IPS DF 19.7 (cell line): ENCODE data around the gene GFER.
"Not testable (repeated sequence)": the region's sequence is repeated elsewhere in the genome, so short reads cannot be mapped to it uniquely, and the experiment has no call there.

Experiments used
- DNase-seq: peaks from one replicate; pipeline ENCODE4 v3.0.0-alpha.2; 2013; ENCODE audit warnings: low read depth, low spot score

The GFER gene

DNA sequence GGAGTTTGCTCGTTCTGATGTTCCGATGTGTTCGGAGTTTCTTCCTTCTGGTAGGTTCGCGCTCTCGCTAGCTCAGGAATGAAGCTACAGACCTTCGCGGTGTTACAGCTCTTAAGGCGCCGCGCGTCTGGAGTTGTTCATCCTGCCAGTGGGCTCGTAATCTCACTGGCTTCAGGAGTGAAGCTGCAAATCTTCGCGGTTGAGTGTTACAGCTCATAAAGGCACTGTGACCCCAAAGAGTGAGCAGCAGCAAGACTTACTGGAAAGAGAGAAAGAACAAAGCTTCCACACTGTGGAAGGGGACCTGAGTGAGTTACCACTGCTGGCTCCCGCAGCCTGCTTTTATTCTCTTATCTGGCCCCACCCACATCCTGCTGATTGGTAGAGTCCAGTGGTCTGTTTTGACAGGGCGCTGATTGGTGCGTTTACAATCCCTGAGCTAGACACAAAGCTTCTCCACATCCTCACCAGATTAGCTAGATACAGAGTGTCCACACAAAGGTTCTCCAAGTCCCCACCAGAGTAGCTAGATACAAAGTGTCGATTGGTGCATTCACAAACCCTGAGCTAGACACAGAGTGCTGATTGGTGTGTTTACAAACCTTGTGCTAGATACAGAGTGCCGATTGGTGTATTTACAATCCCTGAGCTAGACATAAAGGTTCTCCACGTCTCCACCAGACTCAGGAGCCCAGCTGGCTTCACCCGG is 26.4 kb upstream of the GFER start:
- DNase-seq: not testable (repeated sequence)

DNA sequence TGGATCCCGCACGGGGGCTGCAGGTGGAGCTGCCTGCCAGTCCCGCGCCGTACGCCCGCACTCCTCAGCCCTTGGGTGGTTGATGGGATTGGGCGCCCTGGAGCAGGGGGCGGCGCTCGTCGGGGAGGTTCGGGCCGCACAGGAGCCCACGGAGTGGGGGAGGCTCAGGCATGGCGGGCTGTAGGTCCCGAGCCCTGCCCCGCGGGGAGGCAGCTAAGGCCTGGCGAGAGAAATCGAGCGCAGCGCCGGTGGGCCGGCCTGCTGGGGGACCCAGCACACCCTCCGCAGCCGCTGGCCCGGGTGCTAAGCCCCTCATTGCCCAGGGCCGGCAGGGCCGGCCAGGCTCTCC is 25.9 kb upstream of the GFER start:
- DNase-seq: not testable (repeated sequence)

DNA sequence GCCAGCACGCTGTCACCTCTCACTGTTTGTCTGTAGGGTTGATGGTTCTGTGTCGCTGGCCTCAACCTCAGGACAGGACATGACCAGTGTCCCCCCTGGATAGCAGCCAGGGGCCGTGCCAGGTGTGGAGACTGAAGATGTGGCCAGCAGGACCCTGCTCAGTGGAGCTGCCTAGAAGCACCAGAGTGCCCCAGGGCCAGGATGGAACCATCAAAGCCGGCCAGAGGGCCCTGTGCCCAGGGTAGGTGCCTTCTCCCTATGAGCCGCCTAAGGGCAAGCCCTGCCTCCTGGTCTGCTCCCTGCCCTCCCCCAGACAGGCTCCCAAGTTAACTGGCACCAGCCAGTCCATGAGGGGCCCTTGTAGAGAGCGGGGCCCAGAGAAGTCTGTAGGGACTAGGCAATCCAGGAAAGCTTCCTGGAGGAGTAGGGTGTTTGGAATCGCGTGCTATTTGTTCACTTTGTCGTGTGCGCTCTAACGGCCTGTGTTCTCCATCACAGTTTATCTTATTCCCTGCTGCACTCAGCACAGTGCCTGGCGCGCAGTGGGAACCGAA is 25.2 kb upstream of the GFER start:
- no peak for DNase-seq

DNA sequence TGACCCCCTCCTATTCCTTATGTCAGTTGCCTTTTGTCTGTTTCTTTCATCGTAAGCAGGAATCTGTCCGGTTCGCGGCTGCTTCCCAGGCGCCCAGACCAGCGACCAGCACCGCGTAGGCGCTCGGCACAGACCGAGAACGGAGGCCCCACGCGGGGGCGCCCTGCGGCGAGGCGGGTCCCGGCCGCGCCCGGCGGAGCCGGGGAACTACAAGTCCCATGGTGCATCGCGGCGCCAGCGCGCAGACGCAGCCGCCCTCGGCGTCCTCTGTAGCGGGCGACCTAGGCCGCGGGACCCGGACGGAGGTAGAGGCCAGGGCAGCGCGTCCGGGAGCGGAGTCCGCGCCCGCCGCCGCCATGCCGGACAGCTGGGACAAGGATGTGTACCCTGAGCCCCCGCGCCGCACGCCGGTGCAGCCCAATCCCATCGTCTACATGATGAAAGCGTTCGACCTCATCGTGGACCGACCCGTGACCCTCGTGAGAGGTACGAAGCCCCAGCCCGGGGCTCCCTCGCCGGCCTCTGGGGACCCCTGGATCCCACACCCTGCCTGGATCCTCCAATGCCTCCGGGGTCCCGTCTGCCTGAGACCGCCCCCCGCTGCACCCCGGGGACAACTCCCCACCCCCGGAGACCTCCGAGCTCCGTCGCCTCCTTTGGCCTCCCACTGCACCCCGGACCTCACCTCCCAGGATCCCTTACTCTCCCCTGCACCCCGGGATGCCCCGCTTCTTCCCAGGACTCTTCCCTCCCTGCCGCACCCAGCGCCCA is 24.5 kb upstream of the GFER start, which contains the start of gene NDUFB10:
NDUFB10 (plus strand) TSS at position 270 of the 771 bp plus-strand sequence; CDS start at position 357, 87 bp downstream.
- DNase-seq: no peak

DNA sequence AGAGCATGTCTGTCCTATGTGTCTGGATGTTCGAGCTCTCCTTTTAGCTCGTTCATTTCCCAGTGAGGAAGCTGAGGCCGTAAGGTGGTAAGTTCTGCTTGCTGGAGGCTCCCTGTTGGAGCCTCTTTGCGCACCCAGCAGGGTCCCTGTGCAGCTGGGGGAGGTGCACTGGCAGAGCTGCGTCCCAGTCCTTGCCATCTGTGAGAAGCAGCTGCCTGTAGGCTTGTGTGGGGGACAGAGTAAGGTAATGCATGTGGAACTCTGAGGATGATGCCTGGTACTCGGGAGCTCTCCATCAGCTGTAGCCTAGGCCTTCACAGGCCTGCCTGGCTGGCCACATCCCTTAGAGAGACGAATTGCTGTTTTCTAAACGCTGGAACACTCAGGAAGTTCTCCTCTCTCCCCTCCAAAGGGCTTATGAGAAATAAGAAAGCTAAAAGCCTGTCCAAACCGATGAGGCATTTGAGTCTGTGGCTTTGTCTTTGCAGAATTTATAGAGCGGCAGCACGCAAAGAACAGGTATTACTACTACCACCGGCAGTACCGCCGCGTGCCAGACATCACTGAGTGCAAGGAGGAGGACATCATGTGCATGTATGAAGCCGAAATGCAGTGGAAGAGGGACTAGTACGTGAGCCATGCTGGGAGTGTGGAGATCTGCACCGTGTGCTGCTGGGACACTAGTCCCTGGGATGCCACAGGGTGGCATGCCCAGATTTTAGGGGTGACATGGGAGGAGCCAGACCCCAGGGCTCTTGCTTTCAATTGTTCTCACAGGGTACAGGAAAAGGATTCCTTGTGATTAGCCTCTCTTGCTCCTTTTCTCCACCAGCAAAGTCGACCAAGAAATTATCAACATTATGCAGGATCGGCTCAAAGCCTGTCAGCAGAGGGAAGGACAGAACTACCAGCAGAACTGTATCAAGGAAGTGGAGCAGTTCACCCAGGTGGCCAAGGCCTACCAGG is 23.0 kb upstream of the GFER start:
- DNase-seq: no peak

DNA sequence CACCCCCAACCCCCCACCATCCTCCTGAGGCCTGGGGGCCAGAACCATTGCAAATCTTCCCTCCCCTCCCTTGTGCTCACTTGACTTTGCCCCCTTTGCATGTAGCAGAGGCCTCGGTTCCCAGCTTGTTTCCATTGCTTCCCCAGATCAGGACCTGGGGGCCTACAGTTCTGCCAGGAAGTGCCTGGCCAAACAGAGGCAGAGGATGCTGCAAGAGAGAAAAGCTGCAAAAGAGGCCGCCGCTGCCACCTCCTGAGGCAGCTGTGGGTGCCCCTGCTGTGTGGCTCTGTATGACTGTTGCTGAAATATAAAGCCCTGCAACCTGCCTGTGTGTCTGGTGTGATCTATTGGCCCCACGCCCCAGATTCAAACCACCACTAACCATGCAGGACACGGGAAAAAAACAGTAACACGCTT is 22.3 kb upstream of the GFER start:
- DNase-seq: no peak

DNA sequence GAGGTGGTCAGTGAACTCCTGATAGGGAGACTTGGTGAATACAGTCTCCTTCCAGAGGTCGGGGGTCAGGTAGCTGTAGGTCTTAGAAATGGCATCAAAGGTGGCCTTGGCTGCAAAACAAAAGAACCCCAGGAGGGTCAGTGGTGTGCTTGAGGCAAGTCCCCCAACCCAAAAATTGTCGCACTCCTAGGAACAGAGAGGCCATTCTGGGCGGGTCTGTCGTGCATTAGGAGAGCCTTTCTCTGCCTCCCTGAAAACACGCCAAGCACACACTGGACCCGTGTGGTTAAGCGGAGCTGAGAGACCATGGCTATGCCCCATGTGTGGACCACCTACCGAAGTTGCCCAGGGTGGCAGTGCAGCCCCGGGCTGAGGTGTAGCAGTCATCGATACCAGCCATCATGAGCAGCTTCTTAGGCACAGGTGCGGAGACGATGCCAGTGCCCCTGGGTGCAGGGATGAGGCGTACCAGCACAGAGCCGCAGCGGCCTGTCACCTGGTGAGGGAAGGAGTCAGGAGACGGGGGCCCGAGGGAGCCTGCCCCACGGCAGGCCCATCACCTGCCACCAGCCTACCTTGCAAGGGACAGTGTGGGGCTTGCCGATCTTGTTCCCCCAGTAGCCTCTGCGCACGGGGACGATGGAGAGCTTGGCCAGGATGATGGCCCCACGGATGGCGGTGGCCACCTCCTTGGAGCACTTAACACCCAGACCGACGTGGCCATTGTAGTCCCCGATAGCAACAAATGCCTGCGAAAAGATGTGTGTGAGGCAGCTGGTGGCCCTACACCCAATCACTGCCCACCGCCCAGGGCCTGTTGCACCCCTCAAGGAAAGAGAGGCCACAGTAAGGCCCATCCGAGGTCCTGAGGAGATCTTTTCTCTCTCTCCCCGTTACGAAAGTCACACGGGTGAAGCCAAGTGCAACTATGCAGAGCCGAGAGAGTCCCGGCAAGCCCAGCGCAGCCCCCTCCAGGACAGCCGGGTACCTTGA is 21.5 kb upstream of the GFER start:
- DNase-seq: not testable (repeated sequence)

DNA sequence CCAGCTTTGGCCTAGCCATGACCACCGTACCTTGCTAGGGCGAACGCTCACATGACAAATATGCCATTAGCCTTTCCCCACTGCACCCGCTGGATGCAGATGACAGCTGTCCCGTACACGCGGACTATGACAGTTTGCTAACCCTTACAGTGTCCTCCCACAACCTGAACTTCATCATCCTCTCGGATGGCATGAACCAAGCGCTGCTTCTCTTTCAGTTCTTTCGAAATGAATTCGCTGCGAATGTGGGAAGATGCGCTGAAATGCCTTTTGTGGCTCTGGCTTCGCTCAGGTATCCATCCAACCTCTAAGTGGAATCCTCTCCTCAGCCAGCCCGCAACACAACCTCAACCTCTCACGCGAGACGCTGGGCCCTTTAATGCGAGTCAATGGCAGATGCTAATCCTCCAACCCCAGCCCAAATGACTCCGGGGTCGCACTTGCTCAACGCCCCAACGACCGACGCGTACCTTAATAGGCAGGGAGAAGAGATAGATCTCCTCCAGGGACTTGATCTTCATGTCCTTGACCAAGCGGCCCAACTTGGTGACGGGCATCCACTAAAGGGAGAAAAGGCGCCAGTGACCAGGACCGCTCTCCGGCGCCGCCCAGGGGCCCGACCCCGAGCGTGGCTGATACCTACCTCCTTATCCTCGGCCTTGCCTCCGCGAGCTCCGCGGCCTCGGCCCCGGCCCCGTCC is 20.0 kb upstream of the GFER start:
- DNase-seq: no peak

DNA sequence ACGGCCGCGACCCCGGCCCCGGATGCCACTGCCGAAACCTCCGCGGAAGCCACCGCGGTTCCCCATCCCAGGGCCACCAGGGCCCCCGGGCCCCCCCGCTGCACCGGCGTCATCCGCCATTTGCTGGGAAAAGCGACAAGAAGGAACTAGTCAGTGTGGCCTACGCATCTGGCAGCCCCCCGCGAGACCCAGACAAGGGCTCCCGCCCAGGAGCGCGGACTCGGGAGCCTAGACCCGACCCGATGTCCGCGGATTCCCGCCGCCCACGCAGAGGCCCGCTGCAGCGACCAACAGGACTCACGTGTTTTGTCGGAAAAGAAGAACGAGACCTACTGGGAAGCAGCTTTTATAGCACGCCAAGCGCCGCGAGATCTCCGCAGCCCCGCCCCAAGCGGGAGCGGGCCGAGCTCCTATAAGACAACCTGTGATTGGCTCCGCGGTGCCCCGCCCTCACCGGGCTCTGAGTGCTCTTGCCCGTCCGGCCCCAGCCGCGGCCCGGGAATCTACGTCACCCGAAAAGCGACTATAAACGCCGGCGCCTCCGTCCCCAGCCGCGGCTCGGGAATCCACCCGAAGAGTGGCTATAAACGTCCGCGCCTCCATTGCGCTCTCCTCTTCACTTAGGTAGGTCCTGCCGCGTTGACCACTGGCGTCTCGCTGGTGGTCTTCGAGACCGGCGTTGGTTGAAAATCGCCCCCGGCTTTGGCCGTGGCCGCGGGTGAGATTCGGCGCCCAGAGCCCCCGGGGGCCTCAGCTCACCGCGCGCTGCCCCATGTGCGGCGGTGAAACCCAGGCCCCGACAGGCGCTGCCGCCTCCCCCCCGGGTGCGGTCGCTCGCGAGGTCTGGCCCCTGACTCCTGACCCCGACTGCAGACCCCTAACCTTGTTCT is 19.2 kb upstream of the GFER start, which contains the start of gene RPS2:
RPS2 (minus strand) TSS at position 321 of the 890 bp plus-strand sequence; CDS start at position 120, 201 bp downstream.
- peak; percentile 92 for DNase-seq

DNA sequence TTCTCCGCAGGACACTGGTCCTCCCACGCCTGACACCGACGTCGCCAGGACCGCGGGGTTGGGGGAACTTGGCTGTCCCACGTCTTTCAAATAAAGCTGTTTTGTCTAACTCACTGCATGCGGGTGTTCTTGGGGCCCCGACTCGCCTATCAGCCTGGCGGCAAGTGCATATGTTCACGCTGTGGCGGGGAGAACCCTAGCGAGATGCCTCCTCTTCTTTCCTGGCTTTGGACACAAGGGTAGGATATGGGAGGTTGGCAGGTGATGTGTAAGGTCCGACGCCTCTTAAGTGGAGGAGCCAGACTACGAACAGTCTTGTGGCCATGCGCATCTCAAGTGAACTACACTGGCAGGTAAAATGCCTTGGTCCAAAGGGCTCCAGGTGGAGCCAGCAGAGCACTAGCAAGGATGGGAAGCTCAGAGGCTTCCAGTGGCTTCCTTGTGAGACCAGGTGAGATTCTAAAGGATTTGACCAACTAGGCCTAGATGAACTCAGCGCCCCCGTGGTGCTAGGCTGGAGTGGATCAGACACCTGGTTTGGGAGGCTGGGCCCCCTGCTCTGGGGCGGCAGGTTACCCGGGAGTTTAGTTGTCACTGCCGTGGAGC is 18.5 kb upstream of the GFER start:
- no peak for DNase-seq

DNA sequence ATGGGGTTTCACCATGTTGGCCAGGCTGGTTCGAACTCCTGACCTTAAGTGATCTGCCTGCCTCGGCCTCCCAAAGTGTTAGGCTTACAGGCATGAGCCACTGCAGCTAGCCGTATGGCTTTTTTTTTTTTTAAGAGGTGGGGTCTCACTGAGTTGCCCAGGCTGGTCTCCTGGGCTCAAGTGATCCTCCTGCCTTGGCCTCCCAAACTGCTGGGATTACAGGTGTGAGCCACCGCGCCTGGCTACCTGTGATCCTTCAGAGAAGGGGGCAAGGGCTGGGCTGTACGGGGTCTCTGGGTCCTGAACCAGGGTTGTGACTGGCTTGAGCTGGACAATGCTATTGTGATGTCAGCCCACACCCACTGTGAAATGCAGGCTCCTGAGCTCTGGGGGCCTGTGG is 17.5 kb upstream of the GFER start, which contains the start of gene RNF151:
RNF151 (plus strand) TSS at position 397 of the 400 bp plus-strand sequence. CDS start 26 bp downstream, outside the sequence.
- DNase-seq: no peak

DNA sequence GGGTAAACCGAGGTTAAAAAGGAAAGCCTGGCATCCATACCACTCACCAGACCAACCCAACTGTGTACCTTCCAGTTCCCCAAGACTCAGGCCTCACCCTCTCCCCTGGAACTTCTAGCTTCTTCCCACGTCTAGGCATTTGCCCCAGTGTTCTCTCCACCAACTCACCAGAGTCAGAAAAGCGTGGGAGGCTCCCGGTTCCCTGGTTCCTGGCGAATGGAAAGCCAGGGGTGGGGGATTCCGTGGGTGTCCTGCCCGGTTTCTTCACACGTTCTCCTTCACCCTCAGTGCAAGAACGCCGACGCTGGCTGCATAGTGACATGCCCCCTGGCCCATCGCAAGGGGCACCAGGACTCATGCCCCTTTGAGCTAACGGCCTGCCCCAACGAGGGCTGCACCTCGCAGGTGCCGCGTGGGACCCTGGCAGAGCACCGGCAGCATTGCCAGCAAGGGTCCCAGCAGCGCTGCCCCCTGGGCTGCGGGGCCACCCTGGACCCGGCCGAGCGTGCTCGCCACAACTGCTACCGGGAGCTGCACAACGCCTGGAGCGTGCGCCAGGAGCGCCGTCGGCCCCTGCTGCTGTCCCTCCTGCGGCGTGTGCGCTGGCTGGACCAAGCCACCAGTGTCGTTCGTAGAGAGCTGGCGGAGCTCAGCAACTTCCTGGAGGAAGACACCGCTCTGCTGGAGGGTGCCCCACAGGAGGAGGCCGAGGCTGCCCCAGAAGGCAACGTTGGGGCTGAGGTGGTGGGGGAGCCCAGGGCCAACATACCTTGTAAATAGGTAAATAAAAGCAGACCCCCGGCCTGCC is 15.6 kb upstream of the GFER start:
- no peak for DNase-seq

DNA sequence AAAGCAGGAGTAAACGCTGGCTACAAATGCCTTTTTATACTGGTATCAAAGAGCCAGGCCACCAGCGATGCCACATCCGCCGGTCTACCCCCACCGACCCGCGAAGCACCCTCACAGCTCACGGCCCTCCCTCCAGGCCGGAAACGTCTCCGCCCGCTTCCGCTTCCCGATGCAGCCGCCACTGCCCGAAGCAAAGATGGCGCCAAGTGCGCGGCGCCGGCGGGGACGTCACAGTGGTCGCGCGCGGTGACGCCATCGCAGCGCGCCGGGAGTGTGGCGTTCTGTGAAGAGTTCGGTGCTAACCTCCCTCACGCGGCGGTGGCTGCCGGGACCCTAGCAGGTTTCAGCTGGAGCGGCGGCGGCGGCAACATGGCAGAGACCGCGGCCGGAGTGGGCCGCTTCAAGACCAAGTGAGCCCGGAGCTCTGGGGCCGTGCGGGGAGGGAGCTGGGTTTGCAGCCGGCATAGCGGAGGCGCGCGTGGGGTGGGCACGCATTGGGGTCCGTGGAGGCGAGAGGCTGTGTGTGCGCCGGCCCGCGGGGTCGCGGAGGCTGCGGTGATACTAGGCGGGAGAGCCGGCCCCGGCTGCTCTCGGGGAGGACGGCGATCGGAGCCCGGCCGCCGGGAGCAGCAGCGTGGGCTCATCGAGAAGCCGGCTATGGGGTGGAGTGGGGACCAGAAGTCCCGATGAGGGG is 12.1 kb upstream of the GFER start, which contains the start of gene TBL3:
TBL3 (plus strand) TSS at position 258 of the 694 bp plus-strand sequence; CDS start at position 370, 112 bp downstream.
- DNase-seq: no peak

DNA sequence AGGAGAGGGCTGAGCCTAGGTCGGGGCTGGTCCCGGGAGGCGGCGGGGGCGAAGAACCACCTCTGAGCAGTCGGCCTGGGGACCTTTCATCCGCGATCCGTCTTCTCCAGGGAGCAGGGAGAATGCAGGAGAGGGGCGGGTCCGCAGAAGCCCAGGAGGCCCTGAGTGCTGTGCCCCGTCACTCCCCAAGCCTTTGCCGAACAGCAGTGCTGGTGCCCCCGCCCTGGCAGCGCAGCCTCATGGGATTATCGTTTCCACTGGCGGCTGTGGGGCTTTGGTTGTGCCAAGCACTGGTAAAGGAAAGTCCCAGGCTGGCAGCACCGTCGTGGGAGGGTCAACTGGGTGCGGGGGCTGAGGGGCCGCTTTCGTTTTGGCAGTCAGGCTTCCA is 11.5 kb upstream of the GFER start:
- no peak for DNase-seq

DNA sequence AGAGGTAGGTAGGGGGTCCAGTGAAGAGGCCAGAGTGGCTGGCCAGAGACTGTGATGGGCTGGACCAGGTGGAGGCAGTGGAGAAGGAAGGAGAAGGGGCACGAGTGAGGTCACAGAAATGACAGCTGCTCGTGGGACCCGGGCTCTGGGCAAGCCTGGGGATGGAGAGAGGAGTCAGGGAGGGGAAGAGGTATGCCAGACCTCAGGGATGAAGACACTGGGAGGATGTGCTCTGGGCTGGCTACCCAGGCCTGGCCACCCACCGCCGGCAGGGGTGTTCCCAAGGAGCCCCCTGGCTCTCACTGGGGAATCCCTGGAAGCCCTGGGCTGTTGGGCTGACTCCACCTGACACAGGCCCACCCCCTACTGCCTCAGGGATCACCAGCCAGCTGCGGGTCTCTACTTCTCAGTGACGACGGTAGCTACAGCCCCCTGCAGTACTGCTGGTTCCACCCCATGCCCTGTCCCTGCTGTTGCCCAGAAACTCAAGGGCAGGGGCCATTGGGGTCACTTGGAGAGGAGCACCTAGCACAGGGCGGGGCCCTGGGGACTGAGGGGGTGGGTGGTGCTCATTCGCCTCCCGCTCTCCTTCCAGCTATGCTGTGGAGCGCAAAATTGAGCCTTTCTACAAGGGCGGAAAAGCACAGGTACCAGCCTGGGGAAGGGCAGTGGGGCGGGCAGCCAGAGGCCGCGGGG is 10.4 kb upstream of the GFER start:
- DNase-seq: no peak
